Stomach (tissue), 4 donors: Measurements from ENCODE around the gene EMX2.

Experiments used
- EP300 ChIP-seq: sonication (generic); formaldehyde crosslinking; IDR thresholded peaks from one replicate; pipeline ENCODE4 v1.6.1; 2017; ENCODE audit warnings: antibody characterized with exemption
- TF ChIP-seq, protein P1 (sequence below), 7 experiments: fragments of 450-650 bp in 4 of 7; fragments of 200-600 bp in 3 of 7; sonication (generic) in 3 of 7; IDR thresholded peaks; one replicate each; pipeline ENCODE4 v1.5.1; 2016 to 2019; ENCODE audit warnings: antibody characterized with exemption in 7 of 7, control low read depth in 2 of 7, mild to moderate bottlenecking in 1 of 7

DNA sequence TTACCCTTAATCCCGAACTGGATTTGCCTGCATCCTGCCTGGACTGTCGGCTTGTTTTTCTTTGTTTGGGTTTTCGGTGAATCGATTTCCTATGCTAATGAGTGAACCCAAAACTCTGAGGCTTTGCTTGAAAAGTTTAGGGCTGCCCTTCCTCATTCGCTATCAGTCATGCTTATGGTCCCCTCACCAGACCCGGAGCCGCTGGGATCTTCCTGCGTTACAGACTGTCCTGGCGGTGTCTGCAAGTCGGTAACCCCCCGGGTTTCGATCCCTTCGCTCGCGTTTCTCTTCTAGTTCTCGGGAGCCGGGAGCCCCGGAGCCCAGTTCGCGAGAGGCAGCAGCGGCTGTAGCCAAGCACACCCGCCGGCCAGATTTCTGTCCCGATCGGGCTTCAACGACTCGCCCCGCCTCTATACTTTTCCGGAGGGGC is 2.2 kb downstream of the EMX2 start:
- TF ChIP-seq, protein P1, sequence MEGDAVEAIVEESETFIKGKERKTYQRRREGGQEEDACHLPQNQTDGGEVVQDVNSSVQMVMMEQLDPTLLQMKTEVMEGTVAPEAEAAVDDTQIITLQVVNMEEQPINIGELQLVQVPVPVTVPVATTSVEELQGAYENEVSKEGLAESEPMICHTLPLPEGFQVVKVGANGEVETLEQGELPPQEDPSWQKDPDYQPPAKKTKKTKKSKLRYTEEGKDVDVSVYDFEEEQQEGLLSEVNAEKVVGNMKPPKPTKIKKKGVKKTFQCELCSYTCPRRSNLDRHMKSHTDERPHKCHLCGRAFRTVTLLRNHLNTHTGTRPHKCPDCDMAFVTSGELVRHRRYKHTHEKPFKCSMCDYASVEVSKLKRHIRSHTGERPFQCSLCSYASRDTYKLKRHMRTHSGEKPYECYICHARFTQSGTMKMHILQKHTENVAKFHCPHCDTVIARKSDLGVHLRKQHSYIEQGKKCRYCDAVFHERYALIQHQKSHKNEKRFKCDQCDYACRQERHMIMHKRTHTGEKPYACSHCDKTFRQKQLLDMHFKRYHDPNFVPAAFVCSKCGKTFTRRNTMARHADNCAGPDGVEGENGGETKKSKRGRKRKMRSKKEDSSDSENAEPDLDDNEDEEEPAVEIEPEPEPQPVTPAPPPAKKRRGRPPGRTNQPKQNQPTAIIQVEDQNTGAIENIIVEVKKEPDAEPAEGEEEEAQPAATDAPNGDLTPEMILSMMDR (IDR thresholded peaks at IDR 0.05): no peak
- TF ChIP-seq EP300: no peak
